Measurements from ENCODE around the gene TRPC6. TPM values are rescaled to one million over a fixed set of nuclear protein-coding genes. Genes with fewer than 3 reads are reported as not detected.

TRPC6 gene
- total RNA-seq, 2 experiments from 2014 or later: not detected

- no peak overlapping the region for H3K4me3 Mint-ChIP-seq
- peaks cover 0 to 8% of the 10 kb centered on the region in 2 experiments for H3K9me3 ChIP-seq (ENCODE audit: control insufficient read depth in 1 of 2, insufficient read depth in 1 of 2, low read length in 2 of 2)
- H3K4me1 Mint-ChIP-seq (ENCODE audit: low read depth): no peaks in the 10 kb centered on the region
- intact Hi-C loops (cut with DNase I, micrococcal nuclease): no loop called here
- no peaks in the 10 kb centered on the region for H3K36me3 Mint-ChIP-seq (ENCODE audit: low read depth)
- no peak overlapping the region for H3K4me3 ChIP-seq (ENCODE audit: low read length)
- H3K27me3 ChIP-seq (ENCODE audit: control insufficient read depth in 1 of 2, insufficient read depth in 2 of 2, low read length in 2 of 2): no peaks in the 10 kb centered on the region
- POLR2A ChIA-PET: no interaction called here
- H3K27me3 Mint-ChIP-seq: no peaks in the 10 kb centered on the region
- no peak for TF ChIP-seq CTCF (IDR thresholded peaks at IDR 0.05)
- H3K27ac ChIP-seq (ENCODE audit: low read depth in 1 of 2, low read length in 2 of 2): no peak overlapping the region
- peaks cover 7% of the 10 kb centered on the region for H3K9me3 Mint-ChIP-seq
- H3K27ac Mint-ChIP-seq: no peak overlapping the region
- ATAC-seq (ENCODE audit: poor library complexity): no peak
- CTCF ChIA-PET: no interaction called here
- no peak for DNase-seq
- no peaks in the 10 kb centered on the region for H3K36me3 ChIP-seq (ENCODE audit: insufficient read depth, low read length)
- H3K4me1 ChIP-seq (ENCODE audit: insufficient read depth, low read length): no peaks in the 10 kb centered on the region
These were observed 140.8 kb downstream of the TRPC6 start for GRCh38 chr11:101442936-101443521.

DNA sequence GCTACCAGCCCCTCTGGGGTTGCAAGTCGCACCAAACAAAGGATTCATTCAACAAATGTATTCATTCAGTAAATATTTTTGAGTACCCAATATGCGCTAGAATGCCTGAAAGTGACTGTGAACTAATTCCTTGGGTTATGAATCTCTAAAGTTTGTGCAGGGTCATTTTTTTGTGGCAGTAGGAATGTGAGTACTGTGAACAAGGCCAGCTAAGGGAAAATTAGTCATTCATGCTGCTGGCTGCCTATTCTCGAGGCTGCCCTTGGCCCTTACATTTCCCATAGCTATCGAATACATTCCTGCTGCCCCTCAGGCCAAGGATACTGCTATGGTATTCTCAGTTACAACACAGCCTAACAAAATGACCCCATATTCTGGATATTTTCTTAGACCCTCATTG lies 141.6 kb downstream of the TRPC6 start:
- no peak overlapping the region for H3K27ac ChIP-seq (ENCODE audit: low read depth in 1 of 2, low read length in 2 of 2)
- peaks cover 0 to 8% of the 10 kb centered on the region in 2 experiments for H3K9me3 ChIP-seq (ENCODE audit: control insufficient read depth in 1 of 2, insufficient read depth in 1 of 2, low read length in 2 of 2)
- no peaks in the 10 kb centered on the region for H3K27me3 ChIP-seq (ENCODE audit: control insufficient read depth in 1 of 2, insufficient read depth in 2 of 2, low read length in 2 of 2)
- ATAC-seq (ENCODE audit: poor library complexity) (no peak), DNase-seq (no peak)
- H3K36me3 ChIP-seq (ENCODE audit: insufficient read depth, low read length): no peaks in the 10 kb centered on the region
- no peak for TF ChIP-seq CTCF (IDR thresholded peaks at IDR 0.05)
- H3K4me1 ChIP-seq (ENCODE audit: insufficient read depth, low read length): no peaks in the 10 kb centered on the region
- Mint-ChIP-seq H3K27ac (no peak overlapping the region), H3K4me1 (ENCODE audit: low read depth) (no peaks in the 10 kb centered on the region), H3K27me3 (no peaks in the 10 kb centered on the region), H3K9me3 (peaks cover 7% of the 10 kb centered on the region), H3K36me3 (ENCODE audit: low read depth) (no peaks in the 10 kb centered on the region), H3K4me3 (no peak overlapping the region)
- H3K4me3 ChIP-seq (ENCODE audit: low read length): no peak overlapping the region
- intact Hi-C loops (cut with DNase I, micrococcal nuclease): no loop called here
- ChIA-PET POLR2A (no interaction called here), CTCF (no interaction called here)

- H3K9me3 ChIP-seq (ENCODE audit: control insufficient read depth in 1 of 2, insufficient read depth in 1 of 2, low read length in 2 of 2): peaks cover 0 to 8% of the 10 kb centered on the region in 2 experiments
- ChIA-PET CTCF (no interaction called here), POLR2A (no interaction called here)
- H3K36me3 Mint-ChIP-seq (ENCODE audit: low read depth): no peaks in the 10 kb centered on the region
- H3K27ac ChIP-seq (ENCODE audit: low read depth in 1 of 2, low read length in 2 of 2): no peak overlapping the region
- peaks cover 7% of the 10 kb centered on the region for H3K9me3 Mint-ChIP-seq
- no peaks in the 10 kb centered on the region for H3K27me3 Mint-ChIP-seq
- intact Hi-C loops (cut with DNase I, micrococcal nuclease): no loop called here
- no peaks in the 10 kb centered on the region for H3K4me1 ChIP-seq (ENCODE audit: insufficient read depth, low read length)
- DNase-seq (no peak), ATAC-seq (ENCODE audit: poor library complexity) (no peak)
- TF ChIP-seq CTCF (IDR thresholded peaks at IDR 0.05): no peak
- H3K27me3 ChIP-seq (ENCODE audit: control insufficient read depth in 1 of 2, insufficient read depth in 2 of 2, low read length in 2 of 2): no peaks in the 10 kb centered on the region
- H3K4me3 Mint-ChIP-seq: no peak overlapping the region
- H3K36me3 ChIP-seq (ENCODE audit: insufficient read depth, low read length): no peaks in the 10 kb centered on the region
- H3K4me3 ChIP-seq (ENCODE audit: low read length): no peak overlapping the region
- H3K27ac Mint-ChIP-seq: no peak overlapping the region
- no peaks in the 10 kb centered on the region for H3K4me1 Mint-ChIP-seq (ENCODE audit: low read depth)
These were observed 142.1 kb downstream of the TRPC6 start for GRCh38 chr11:101441747-101442146.
